GM18519 (cell line): Measurements from ENCODE around the gene LMO2.
"Not testable (repeated sequence)": the region's sequence is repeated elsewhere in the genome, so short reads cannot be mapped to it uniquely, and the experiment has no call there.

Source experiments
- ATAC-seq: cut with Tn5 transposase; IDR thresholded peaks from one replicate; pipeline ENCODE4 v1.9.1; 2021; ENCODE audit warnings: mild to moderate bottlenecking, moderate library complexity; ENCODE audit not compliant: unreplicated experiment, low FRiP score

LMO2 gene

GRCh38 chr11:33829430-33830141 is 62.3 kb downstream of the LMO2 start:
- no peak for ATAC-seq

DNA sequence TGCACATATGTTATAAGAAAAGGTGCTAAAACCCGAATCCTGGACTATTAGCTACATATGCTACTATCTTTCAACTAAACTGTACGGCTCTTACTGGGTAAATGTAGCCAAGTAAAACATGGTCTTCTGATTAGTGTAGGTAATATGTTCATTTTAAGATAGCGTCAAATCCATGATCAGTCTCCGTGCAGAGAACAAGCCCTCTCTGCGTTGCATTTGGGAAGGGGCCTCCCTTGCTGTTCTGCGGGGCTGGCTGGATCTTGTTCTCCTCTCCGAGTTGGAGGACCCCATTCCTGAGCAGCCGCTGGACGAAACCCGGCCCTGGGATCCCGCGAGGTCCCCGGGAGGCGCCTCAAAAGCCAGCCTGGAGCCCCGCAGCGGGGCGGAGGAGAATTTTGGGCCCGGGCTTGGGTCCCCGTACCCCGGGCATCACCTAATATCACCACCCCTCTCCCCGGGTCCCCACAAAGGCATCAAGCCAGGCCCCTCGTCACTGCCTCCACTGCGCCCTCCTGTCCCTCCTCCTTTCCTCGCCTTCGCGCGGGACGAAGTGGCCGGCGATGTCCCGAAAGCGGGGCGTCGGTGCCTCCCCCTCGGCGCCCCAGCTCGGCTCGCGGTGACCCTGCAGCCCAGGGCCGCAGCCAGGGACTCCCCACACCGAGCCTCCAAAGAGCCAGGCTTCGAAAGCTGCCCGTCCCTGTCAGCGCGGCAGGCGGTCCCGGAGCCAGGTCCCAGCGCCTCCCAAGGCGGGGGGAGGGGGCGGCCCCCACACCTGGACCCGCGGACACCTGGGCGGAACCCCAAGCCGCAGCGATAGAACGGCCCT is 63.1 kb downstream of the LMO2 start:
- no peak for ATAC-seq

DNA sequence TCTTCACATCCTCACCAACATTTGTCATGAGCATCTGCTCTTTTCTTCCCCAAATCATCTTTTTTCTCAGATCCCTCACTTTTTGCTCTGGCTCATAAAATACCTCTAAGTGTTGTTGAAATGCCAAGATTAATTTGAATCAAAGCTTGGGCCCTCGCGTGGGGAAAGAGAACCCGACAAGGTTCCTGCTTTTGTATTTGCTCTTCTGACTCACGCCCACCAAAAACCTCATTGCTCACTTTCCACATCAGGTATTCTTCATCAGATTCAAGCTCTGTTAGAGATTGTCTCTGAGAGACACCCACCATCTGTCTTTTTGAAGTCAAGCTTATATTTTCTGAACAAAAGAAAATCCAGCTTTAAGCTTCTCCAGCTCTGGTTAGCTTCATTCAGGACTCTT is 64.7 kb downstream of the LMO2 start:
- no peak for ATAC-seq

DNA sequence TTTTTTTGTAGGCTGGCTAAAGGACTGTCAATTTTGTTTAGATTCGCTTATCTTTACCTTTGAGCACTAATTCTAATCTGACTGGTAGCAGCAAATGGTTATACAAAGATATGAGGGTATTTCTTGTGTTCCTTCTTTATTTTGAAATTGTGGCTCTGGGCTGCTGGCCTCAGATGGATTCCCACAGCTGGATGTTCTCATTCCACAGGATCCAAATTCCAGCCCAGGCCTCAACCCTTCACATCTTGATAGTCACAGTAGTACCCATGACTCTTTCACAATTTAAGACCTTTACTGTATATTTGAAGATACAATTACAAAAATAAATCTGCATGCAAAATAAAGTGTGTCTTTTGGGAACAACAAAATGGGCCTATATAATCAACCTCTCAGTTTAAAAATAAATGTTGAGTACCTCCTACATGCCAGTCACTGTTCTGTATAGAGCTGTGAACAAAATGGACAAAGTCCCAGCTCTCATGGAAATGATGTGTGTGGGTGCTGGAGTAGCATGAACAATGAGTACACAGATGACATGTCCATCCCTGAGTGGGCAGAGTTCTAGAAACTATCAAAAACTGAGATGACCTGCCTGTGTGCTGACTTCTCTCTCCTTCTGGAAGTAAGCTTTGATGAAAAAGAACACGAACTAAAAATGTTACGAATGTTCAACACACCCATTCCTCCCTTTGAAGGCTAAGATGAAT is 65.9 kb downstream of the LMO2 start:
- no peak for ATAC-seq

GRCh38 chr11:33822981-33823380 is 68.9 kb downstream of the LMO2 start:
- not testable (repeated sequence) for ATAC-seq

- no peak for ATAC-seq
Observed at GRCh38 chr11:33819278-33820035, 72.4 kb downstream of the LMO2 start.
